ENCODE results near the gene SLC44A5.
"Not testable (repeated sequence)": the region's sequence is repeated elsewhere in the genome, so short reads cannot be mapped to it uniquely, and the experiment has no call there.

SLC44A5 gene

GRCh38 chr1:75208862-75209261 lies 402.1 kb downstream of the SLC44A5 start:
- H3K4me3 ChIP-seq: no peak overlapping the region
- no peaks in the 10 kb centered on the region for H4K20me1 ChIP-seq
- H3K9me3 ChIP-seq: no peaks in the 10 kb centered on the region
- H3K36me3 ChIP-seq: no peaks in the 10 kb centered on the region
- H3K4me2 ChIP-seq: no peak overlapping the region
- H3K27ac ChIP-seq: no peak overlapping the region
- H3K4me1 ChIP-seq: no peaks in the 10 kb centered on the region
- no peak for TF ChIP-seq Cebpa-rat (IDR thresholded peaks at IDR 0.05)
- no peaks in the 10 kb centered on the region for H3K27me3 ChIP-seq
- H3K9ac ChIP-seq: no peak overlapping the region

DNA sequence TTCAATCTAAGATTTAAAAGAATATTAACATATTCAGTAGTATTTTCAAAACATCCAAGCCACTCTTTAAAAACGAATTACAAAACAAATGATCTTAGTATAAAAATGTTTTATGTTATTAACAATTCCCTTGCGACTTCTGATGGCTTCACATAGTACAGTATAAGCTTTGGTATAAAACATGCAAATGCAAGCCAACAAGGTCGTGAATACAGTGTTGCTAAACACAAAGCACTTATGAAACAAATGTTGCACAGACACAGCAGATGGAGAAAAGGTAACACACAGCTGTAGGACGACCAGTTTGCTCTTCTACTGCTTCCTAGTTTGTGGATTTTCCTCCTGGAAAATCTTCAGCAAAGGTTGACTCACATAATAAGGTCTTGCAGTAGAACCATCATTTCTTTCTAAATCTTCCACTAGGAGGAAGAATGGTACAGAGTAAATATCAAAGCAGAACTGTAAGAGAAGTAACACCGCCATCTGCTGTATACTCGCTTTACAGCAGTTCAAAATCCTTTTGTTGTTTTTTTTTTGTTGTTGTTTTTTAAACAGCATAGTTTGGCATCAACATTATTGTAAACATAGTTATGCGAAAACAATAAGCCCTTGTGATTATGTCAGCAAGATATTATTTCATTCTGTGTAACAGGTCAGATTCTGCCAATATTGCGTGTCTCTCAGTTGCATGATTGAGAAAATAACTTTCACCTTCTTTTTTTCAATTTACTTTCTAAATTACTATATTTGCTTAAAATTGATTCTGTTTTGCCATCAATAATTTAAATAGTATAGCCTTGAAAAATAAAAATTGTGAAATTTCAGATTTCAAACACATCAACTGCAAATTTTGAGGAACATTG lies 407.3 kb downstream of the SLC44A5 start:
- Histone ChIP-seq H3K4me3 (no peak overlapping the region), H3K9me3 (no peaks in the 10 kb centered on the region), H3K4me2 (no peak overlapping the region), H3K36me3 (no peaks in the 10 kb centered on the region), H4K20me1 (no peaks in the 10 kb centered on the region), H3K27ac (no peak overlapping the region), H3K27me3 (no peaks in the 10 kb centered on the region), H3K9ac (no peak overlapping the region), H3K4me1 (no peaks in the 10 kb centered on the region)
- no peak for TF ChIP-seq Cebpa-rat (IDR thresholded peaks at IDR 0.05)

DNA sequence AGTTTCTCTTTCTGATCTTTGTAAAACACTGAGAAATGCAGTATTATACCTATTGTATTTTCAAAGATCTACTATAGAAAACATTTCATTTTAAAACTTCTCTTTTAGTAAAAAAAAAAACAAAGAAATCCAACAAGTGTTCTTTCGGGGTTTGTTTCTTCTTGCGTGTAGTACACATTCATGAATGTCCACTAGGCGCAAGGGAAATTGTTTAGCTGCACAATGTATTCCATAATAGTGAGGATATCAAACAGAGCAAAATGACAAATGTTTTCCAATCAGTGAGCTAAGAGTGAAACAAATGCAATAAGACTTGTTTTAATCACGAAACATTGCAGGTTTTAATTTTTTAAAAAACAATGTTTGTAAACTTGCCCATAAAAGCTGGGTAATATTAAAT lies 408.2 kb downstream of the SLC44A5 start:
- Histone ChIP-seq H3K4me3 (no peak overlapping the region), H4K20me1 (no peaks in the 10 kb centered on the region), H3K9me3 (no peaks in the 10 kb centered on the region), H3K27ac (no peak overlapping the region), H3K4me2 (no peak overlapping the region), H3K9ac (no peak overlapping the region), H3K27me3 (no peaks in the 10 kb centered on the region), H3K4me1 (no peaks in the 10 kb centered on the region), H3K36me3 (no peaks in the 10 kb centered on the region)
- no peak for TF ChIP-seq Cebpa-rat (IDR thresholded peaks at IDR 0.05)

DNA sequence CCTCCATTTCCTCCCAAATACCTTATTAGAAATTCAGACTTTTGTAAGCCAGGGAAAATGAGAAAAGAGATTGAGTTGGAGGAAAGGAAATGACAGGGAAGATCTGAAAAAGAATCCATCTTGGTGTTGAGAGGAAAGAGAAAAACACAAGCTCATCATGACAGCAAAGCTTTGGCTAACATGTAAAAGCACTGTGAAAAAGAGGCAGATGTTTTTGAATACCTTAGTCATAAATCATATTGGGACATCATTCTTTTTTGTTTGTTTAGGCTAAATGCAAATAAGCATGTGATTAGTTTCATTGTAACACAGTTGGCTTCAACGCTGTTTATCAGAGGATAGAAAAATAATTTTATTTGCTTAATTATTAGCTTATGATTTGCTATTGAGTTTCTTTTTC lies 412.2 kb downstream of the SLC44A5 start:
- H3K4me1 ChIP-seq: no peaks in the 10 kb centered on the region
- no peak for TF ChIP-seq Cebpa-rat (IDR thresholded peaks at IDR 0.05)
- no peaks in the 10 kb centered on the region for H3K36me3 ChIP-seq
- H3K9me3 ChIP-seq: no peaks in the 10 kb centered on the region
- no peaks in the 10 kb centered on the region for H4K20me1 ChIP-seq
- no peak overlapping the region for H3K4me2 ChIP-seq
- no peak overlapping the region for H3K9ac ChIP-seq
- no peak overlapping the region for H3K4me3 ChIP-seq
- no peak overlapping the region for H3K27ac ChIP-seq
- H3K27me3 ChIP-seq: no peaks in the 10 kb centered on the region

- Histone ChIP-seq H3K4me1 (no peaks in the 10 kb centered on the region), H3K9me3 (no peaks in the 10 kb centered on the region), H3K36me3 (no peaks in the 10 kb centered on the region), H3K9ac (no peak overlapping the region), H3K4me3 (no peak overlapping the region), H3K4me2 (no peak overlapping the region), H4K20me1 (no peaks in the 10 kb centered on the region), H3K27ac (no peak overlapping the region), H3K27me3 (no peaks in the 10 kb centered on the region)
- TF ChIP-seq Cebpa-rat (IDR thresholded peaks at IDR 0.05): no peak
Observed at GRCh38 chr1:75198163-75198562, 412.8 kb downstream of the SLC44A5 start.

DNA sequence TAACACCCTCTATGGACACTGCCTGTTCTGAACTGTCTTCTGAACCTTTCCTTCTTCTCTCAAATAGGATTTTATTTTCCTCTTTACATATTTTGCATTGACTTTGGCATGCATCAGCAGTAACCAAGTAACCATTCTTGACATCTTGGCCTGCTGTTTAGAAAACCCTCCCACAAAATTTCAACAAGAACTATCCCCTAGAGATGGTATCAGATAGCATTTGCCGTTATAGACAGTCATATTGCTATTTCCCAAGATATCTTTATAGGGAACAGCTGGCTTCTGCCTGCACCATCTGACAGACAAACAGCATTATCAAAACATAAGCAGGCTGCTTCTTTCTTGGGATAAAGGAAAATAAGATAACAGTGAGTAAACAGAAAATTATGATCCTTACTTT lies 422.0 kb downstream of the SLC44A5 start:
- Histone ChIP-seq H3K36me3 (no peaks in the 10 kb centered on the region), H3K9ac (no peak overlapping the region), H4K20me1 (no peaks in the 10 kb centered on the region), H3K4me2 (no peak overlapping the region), H3K4me3 (no peak overlapping the region), H3K4me1 (no peaks in the 10 kb centered on the region), H3K27ac (no peak overlapping the region), H3K27me3 (no peaks in the 10 kb centered on the region), H3K9me3 (no peaks in the 10 kb centered on the region)
- TF ChIP-seq Cebpa-rat (IDR thresholded peaks at IDR 0.05): no peak

- H3K9me3 ChIP-seq, H3K4me3 ChIP-seq, H3K36me3 ChIP-seq: not testable (repeated sequence)
Observed at GRCh38 chr1:75181214-75181955, 429.5 kb downstream of the SLC44A5 start.

GRCh38 chr1:75174031-75174760 lies 436.7 kb downstream of the SLC44A5 start:
- H3K4me3 ChIP-seq: no peak overlapping the region
- H3K27me3 ChIP-seq: no peaks in the 10 kb centered on the region
- no peak overlapping the region for H3K4me2 ChIP-seq
- no peak overlapping the region for H3K9ac ChIP-seq
- H3K9me3 ChIP-seq: no peaks in the 10 kb centered on the region; the same call in 1 of the 2 replicates
- no peaks in the 10 kb centered on the region for H3K36me3 ChIP-seq
- no peaks in the 10 kb centered on the region; the same call in 1 of the 2 replicates for H3K4me1 ChIP-seq
- no peaks in the 10 kb centered on the region for H4K20me1 ChIP-seq
- no peak overlapping the region for H3K27ac ChIP-seq
- TF ChIP-seq Cebpa-rat (IDR thresholded peaks at IDR 0.05): no peak

More at GRCh38 chr1:75181214-75181955, 429.5 kb downstream of the SLC44A5 start:
- H3K27me3 ChIP-seq, H3K4me1 ChIP-seq, H3K4me2 ChIP-seq, H3K9ac ChIP-seq, H3K27ac ChIP-seq, H4K20me1 ChIP-seq: not testable (repeated sequence)

DNA sequence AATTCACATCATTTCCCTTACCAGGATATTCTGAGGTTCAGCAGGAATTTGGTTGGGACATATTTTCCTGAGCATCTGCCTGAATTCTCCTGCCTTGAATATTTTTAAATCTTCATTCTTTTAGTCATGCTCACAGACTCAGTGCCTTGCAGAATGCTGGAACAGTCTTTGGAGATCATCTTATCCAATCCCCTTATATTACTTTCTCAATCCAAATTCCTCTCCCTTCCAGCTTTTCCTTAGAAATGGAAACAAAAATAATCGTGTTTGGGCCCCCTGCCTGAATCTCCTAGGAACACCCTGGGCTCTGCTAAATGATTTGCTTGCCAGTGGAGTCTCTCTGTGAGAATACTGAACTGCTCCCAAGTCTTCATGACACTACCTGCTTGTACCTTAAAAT lies 438.4 kb downstream of the SLC44A5 start:
- no peak overlapping the region for H3K4me2 ChIP-seq
- H3K9me3 ChIP-seq: no peaks in the 10 kb centered on the region; the same call in 1 of the 2 replicates
- H3K36me3 ChIP-seq: no peaks in the 10 kb centered on the region
- H3K4me1 ChIP-seq: no peaks in the 10 kb centered on the region; the same call in 1 of the 2 replicates
- H3K27ac ChIP-seq: no peak overlapping the region
- H4K20me1 ChIP-seq: no peaks in the 10 kb centered on the region
- H3K27me3 ChIP-seq: no peaks in the 10 kb centered on the region
- H3K9ac ChIP-seq: no peak overlapping the region
- TF ChIP-seq Cebpa-rat (IDR thresholded peaks at IDR 0.05): no peak
- no peak overlapping the region for H3K4me3 ChIP-seq
